ENCODE data around the gene SLC35B4.

DNA sequence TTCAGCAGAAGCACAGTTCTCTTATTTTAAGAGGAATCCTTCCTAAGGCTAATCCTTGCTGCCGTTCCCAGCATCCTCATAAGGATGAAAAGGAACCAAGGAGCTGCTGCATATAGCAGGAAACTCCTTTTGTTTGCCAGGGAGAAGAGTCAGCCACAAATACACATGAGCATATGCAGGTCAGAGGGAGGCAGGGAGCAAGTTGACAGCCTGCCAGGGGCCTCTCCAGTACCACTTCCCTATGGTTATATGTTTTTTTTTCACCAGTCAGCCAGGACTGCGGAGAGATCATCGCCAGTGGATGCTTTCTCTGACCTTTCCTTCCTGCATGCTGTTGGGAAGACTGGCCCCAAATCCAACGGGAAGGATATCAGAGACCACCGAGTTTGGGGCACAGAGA is 39.8 kb downstream of the SLC35B4 start:
- TF ChIP-seq RARB (CRISPR knock-in tag; IDR thresholded peaks at IDR 0.05) (no peak), ZFP3 (CRISPR knock-in tag; IDR thresholded peaks at IDR 0.05) (no peak), ISL1 (CRISPR knock-in tag; IDR thresholded peaks at IDR 0.05) (no peak), TOX (CRISPR knock-in tag; IDR thresholded peaks at IDR 0.05; ENCODE audit: borderline replicate concordance) (no peak), SNAI2 (CRISPR knock-in tag; IDR thresholded peaks at IDR 0.05) (no peak), TCF4 (CRISPR knock-in tag; IDR thresholded peaks at IDR 0.05; ENCODE audit: borderline replicate concordance) (no peak)
- TF ChIP-seq, protein P1, sequence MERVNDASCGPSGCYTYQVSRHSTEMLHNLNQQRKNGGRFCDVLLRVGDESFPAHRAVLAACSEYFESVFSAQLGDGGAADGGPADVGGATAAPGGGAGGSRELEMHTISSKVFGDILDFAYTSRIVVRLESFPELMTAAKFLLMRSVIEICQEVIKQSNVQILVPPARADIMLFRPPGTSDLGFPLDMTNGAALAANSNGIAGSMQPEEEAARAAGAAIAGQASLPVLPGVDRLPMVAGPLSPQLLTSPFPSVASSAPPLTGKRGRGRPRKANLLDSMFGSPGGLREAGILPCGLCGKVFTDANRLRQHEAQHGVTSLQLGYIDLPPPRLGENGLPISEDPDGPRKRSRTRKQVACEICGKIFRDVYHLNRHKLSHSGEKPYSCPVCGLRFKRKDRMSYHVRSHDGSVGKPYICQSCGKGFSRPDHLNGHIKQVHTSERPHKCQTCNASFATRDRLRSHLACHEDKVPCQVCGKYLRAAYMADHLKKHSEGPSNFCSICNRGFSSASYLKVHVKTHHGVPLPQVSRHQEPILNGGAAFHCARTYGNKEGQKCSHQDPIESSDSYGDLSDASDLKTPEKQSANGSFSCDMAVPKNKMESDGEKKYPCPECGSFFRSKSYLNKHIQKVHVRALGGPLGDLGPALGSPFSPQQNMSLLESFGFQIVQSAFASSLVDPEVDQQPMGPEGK (CRISPR knock-in tag; IDR thresholded peaks at IDR 0.05; ENCODE audit: borderline replicate concordance), result no peak
- TF ChIP-seq, protein P2, sequence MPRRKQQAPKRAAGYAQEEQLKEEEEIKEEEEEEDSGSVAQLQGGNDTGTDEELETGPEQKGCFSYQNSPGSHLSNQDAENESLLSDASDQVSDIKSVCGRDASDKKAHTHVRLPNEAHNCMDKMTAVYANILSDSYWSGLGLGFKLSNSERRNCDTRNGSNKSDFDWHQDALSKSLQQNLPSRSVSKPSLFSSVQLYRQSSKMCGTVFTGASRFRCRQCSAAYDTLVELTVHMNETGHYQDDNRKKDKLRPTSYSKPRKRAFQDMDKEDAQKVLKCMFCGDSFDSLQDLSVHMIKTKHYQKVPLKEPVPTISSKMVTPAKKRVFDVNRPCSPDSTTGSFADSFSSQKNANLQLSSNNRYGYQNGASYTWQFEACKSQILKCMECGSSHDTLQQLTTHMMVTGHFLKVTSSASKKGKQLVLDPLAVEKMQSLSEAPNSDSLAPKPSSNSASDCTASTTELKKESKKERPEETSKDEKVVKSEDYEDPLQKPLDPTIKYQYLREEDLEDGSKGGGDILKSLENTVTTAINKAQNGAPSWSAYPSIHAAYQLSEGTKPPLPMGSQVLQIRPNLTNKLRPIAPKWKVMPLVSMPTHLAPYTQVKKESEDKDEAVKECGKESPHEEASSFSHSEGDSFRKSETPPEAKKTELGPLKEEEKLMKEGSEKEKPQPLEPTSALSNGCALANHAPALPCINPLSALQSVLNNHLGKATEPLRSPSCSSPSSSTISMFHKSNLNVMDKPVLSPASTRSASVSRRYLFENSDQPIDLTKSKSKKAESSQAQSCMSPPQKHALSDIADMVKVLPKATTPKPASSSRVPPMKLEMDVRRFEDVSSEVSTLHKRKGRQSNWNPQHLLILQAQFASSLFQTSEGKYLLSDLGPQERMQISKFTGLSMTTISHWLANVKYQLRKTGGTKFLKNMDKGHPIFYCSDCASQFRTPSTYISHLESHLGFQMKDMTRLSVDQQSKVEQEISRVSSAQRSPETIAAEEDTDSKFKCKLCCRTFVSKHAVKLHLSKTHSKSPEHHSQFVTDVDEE (CRISPR knock-in tag; IDR thresholded peaks at IDR 0.05), result no peak
- TF ChIP-seq, protein P3, sequence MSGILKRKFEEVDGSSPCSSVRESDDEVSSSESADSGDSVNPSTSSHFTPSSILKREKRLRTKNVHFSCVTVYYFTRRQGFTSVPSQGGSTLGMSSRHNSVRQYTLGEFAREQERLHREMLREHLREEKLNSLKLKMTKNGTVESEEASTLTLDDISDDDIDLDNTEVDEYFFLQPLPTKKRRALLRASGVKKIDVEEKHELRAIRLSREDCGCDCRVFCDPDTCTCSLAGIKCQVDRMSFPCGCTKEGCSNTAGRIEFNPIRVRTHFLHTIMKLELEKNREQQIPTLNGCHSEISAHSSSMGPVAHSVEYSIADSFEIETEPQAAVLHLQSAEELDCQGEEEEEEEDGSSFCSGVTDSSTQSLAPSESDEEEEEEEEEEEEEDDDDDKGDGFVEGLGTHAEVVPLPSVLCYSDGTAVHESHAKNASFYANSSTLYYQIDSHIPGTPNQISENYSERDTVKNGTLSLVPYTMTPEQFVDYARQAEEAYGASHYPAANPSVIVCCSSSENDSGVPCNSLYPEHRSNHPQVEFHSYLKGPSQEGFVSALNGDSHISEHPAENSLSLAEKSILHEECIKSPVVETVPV (CRISPR knock-in tag; IDR thresholded peaks at IDR 0.05), result no peak
- TF ChIP-seq, protein P4, sequence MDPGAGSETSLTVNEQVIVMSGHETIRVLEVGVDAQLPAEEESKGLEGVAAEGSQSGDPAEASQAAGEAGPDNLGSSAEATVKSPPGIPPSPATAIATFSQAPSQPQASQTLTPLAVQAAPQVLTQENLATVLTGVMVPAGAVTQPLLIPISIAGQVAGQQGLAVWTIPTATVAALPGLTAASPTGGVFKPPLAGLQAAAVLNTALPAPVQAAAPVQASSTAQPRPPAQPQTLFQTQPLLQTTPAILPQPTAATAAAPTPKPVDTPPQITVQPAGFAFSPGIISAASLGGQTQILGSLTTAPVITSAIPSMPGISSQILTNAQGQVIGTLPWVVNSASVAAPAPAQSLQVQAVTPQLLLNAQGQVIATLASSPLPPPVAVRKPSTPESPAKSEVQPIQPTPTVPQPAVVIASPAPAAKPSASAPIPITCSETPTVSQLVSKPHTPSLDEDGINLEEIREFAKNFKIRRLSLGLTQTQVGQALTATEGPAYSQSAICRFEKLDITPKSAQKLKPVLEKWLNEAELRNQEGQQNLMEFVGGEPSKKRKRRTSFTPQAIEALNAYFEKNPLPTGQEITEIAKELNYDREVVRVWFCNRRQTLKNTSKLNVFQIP (CRISPR knock-in tag; IDR thresholded peaks at IDR 0.05; ENCODE audit: borderline replicate concordance, low read depth), result no peak

All from SK-N-SH treated with all-trans-retinoic acid at 6 μM for 48 hours (cell line).